HepG2 (cell line): ENCODE data around the gene SOCS7. TPM values are rescaled to one million over a fixed set of nuclear protein-coding genes. Genes with fewer than 3 reads are reported as not detected.

Experiments
- ATAC-seq: fragments of 200-7000 bp; cut with Tn5 transposase; 3 replicates; pipeline ENCODE4 v1.9.1; 2020; ENCODE audit warnings: mild to moderate bottlenecking, moderate library complexity
- BruUV-seq: library from RNA; stranded (reverse); fragments of 400-500 nt; replicated peaks from 2 replicates; lab custom pipeline; 2021; lab: Mats Ljungman, UMichigan
- CTCF ChIA-PET: fragments of 300-600 bp; formaldehyde crosslinking; extraction: SDS; loops from one replicate; lab custom pipeline; 2021; ENCODE audit warnings: low total read pairs, inconsistent platforms, low intra/inter-chr PET ratio; lab: Yijun Ruan, JAX
- POLR2A ChIA-PET: fragments of 350-600 bp; sonication (Branson Sonifier 250); formaldehyde crosslinking; loops from one replicate; lab custom pipeline; 2020; ENCODE audit warnings: antibody characterized with exemption, inconsistent platforms; lab: Yijun Ruan, JAX
- DNase-seq: peaks from one replicate; pipeline ENCODE4 v3.0.0-alpha.2; 2015; ENCODE audit warnings: low spot score
- FAIRE-seq: peaks from 3 replicates; lab custom pipeline; 2011; peaks lifted over from hg19 to GRCh38; lab: Jason Lieb, UNC
- H2AFZ ChIP-seq: one replicate; pipeline ENCODE4 v1.6.1; 2011; ENCODE audit warnings: low read length, inconsistent platforms
- H3K27ac ChIP-seq: fragments of 300-600 bp; 3 replicates; pipeline ENCODE4 v1.8.0; 2011; ENCODE audit warnings: mixed run types, mild to moderate bottlenecking, mixed read lengths, low read length, inconsistent platforms; ENCODE audit not compliant: insufficient read depth; ENCODE audit errors: extremely low read length
- H3K27me3 ChIP-seq, 2 experiments: fragments of 200-600 bp in 1 of 2; 2 replicates in 1 of 2; 3 replicates in 1 of 2; pipeline versions ENCODE4 v1.6.0 to v1.8.0; 2011; ENCODE audit warnings: low read length in 2 of 2, mild to moderate bottlenecking in 2 of 2, moderate library complexity in 2 of 2, inconsistent platforms in 1 of 2; ENCODE audit not compliant: insufficient read depth in 2 of 2, control insufficient read depth in 1 of 2
- H3K36me3 ChIP-seq, 2 experiments: fragments of 200-600 bp in 1 of 2; replicated peaks in 1 of 2; 2 replicates in 1 of 2; 3 replicates in 1 of 2; pipeline versions ENCODE4 v1.5.1 to v1.8.0; 2011; ENCODE audit warnings: low read length in 2 of 2, inconsistent platforms in 1 of 2; ENCODE audit not compliant: insufficient read depth in 2 of 2, control insufficient read depth in 1 of 2
- H3K4me1 ChIP-seq: 2 replicates; pipeline ENCODE4 v1.5.1; 2012; ENCODE audit warnings: low read length, inconsistent platforms; ENCODE audit not compliant: insufficient read depth
- H3K4me2 ChIP-seq: 2 replicates; pipeline ENCODE4 v1.6.0; 2011; ENCODE audit warnings: low read depth, low read length, inconsistent platforms
- H3K4me3 ChIP-seq, 3 experiments: fragments of 200-600 bp in 1 of 3; sonication (generic), shearing (Covaris generic) in 1 of 3; replicated peaks in 1 of 3; 2 replicates each; pipeline ENCODE4 v1.5.1; 2011 to 2016; ENCODE audit warnings: low read length in 3 of 3, inconsistent platforms in 2 of 3, low read depth in 2 of 3, mild to moderate bottlenecking in 2 of 3, control low read depth in 1 of 3, mixed read lengths in 1 of 3; ENCODE audit not compliant: insufficient read depth in 1 of 3
- H3K79me2 ChIP-seq: one replicate; pipeline ENCODE4 v1.6.1; 2011; ENCODE audit warnings: low read length, inconsistent platforms; ENCODE audit not compliant: insufficient read depth
- H3K9ac ChIP-seq: 2 replicates; pipeline ENCODE4 v1.6.0; 2011; ENCODE audit warnings: mild to moderate bottlenecking, low read depth, low read length, inconsistent platforms; ENCODE audit not compliant: insufficient read depth
- H3K9me3 ChIP-seq: 2 replicates; pipeline ENCODE4 v1.5.1; 2012; ENCODE audit warnings: mild to moderate bottlenecking, low read length
- H4K20me1 ChIP-seq: 2 replicates; pipeline ENCODE4 v1.6.0; 2011; ENCODE audit warnings: inconsistent platforms, mild to moderate bottlenecking, low read length, moderate library complexity; ENCODE audit not compliant: insufficient read depth
- ATRX ChIP-seq: sonication (generic); formaldehyde crosslinking; IDR thresholded peaks from 2 replicates; pipeline ENCODE4 v1.4.0; 2020; ENCODE audit warnings: missing genetic modification reagents, borderline replicate concordance
- CBFB ChIP-seq: sonication (generic); formaldehyde crosslinking; IDR thresholded peaks from 2 replicates; pipeline ENCODE4 v1.4.0; 2020; ENCODE audit warnings: missing genetic modification reagents
- CEBPB ChIP-seq: IDR thresholded peaks from 2 replicates; pipeline ENCODE4 v1.6.1; 2011; ENCODE audit warnings: low read depth, low read length, improper control_type of control experiment, borderline replicate concordance
- HNF4A ChIP-seq: sonication (generic); formaldehyde crosslinking; IDR thresholded peaks from 2 replicates; pipeline ENCODE4 v1.4.0; 2020; ENCODE audit warnings: missing genetic modification reagents
- KLF13 ChIP-seq: sonication (generic); formaldehyde crosslinking; IDR thresholded peaks from 2 replicates; pipeline ENCODE4 v1.4.0; 2020; ENCODE audit warnings: mild to moderate bottlenecking, missing genetic modification reagents
- MBNL3 ChIP-seq: fragments of 250-450 bp; sonication (Bioruptor Pico); conservative IDR thresholded peaks from 2 replicates; pipeline ENCODE4 v1.8.0; 2022; ENCODE audit warnings: mild to moderate bottlenecking, inconsistent platforms
- NR1H2 ChIP-seq: sonication (generic); formaldehyde crosslinking; IDR thresholded peaks from 2 replicates; pipeline ENCODE4 v1.8.1; 2022; ENCODE audit warnings: low read depth, missing genetic modification reagents, borderline replicate concordance
- NR2C2 ChIP-seq: sonication (generic); formaldehyde crosslinking; IDR thresholded peaks from 2 replicates; pipeline ENCODE4 v1.4.0; 2020; ENCODE audit warnings: missing genetic modification reagents, mild to moderate bottlenecking, moderate library complexity, borderline replicate concordance
- NR3C1 ChIP-seq: sonication (generic); formaldehyde crosslinking; IDR thresholded peaks from 2 replicates; pipeline ENCODE4 v1.4.0; 2020; ENCODE audit warnings: missing genetic modification reagents
- PRMT3 ChIP-seq: sonication (generic); formaldehyde crosslinking; IDR thresholded peaks from 2 replicates; pipeline ENCODE4 v1.8.1; 2022; ENCODE audit warnings: low read depth, mild to moderate bottlenecking, moderate library complexity, missing genetic modification reagents, borderline replicate concordance
- TCF7 ChIP-seq: sonication (generic); IDR thresholded peaks from 2 replicates; pipeline ENCODE4 v1.6.1; 2016; ENCODE audit warnings: antibody characterized with exemption, low read depth
- ZNF17 ChIP-seq: sonication (generic); formaldehyde crosslinking; IDR thresholded peaks from 2 replicates; pipeline ENCODE4 v1.5.0; 2020; ENCODE audit warnings: mild to moderate bottlenecking, missing genetic modification reagents
- ZNF232 ChIP-seq: sonication (generic); formaldehyde crosslinking; IDR thresholded peaks from 2 replicates; pipeline ENCODE4 v1.4.0; 2020; ENCODE audit warnings: missing genetic modification reagents, borderline replicate concordance
- ZNF432 ChIP-seq: sonication (generic); formaldehyde crosslinking; IDR thresholded peaks from 2 replicates; pipeline ENCODE4 v1.5.0; 2020; ENCODE audit warnings: missing genetic modification reagents, mild to moderate bottlenecking, borderline replicate concordance
- ZNF550 ChIP-seq: sonication (generic); formaldehyde crosslinking; IDR thresholded peaks from 2 replicates; pipeline ENCODE4 v1.4.0; 2020; ENCODE audit warnings: mild to moderate bottlenecking, missing genetic modification reagents, borderline replicate concordance
- ZNF564 ChIP-seq: sonication (generic); formaldehyde crosslinking; IDR thresholded peaks from 2 replicates; pipeline ENCODE4 v1.8.1; 2023; ENCODE audit warnings: mild to moderate bottlenecking, missing genetic modification reagents
- ZNF660 ChIP-seq: sonication (generic); formaldehyde crosslinking; IDR thresholded peaks from 2 replicates; pipeline ENCODE4 v1.5.1; 2020; ENCODE audit warnings: mild to moderate bottlenecking, low read depth, missing genetic modification reagents, borderline replicate concordance
- ZZZ3 ChIP-seq: sonication (generic); formaldehyde crosslinking; IDR thresholded peaks from 2 replicates; pipeline ENCODE4 v1.4.0; 2020; ENCODE audit warnings: missing genetic modification reagents, mild to moderate bottlenecking, borderline replicate concordance
- WGBS: methylation state at CpG from one replicate; pipeline ENCODE4 v1.1.6; 2017; ENCODE audit warnings: low lambda C conversion rate; 5-methylcytosine and 5-hydroxymethylcytosine counted together
- in situ Hi-C: cut with HindIII; loops from 2 replicates; pipeline ENCODE4 v1.10.0; 2017; ENCODE audit warnings: low pct_unique_long_range_greater_than_20kb; ENCODE audit not compliant: extremely low pct_ligation_motif_present
- intact Hi-C: fragments of 100-400 bp; cut with micrococcal nuclease; formaldehyde crosslinking; loops from one replicate; pipeline ENCODE4 v1.10.0; 2022; ENCODE audit not compliant: unreplicated experiment
- polyA plus RNA-seq, 8 experiments: library from polyadenylated mRNA; depleted of rRNA in 3 of 8; stranded (reverse) in 7 of 8; unstranded in 1 of 8; fragments of >200 nt; fragmentation: Illumina TruSeq in 4 of 8; extraction: Trizol in 4 of 8; gene quantifications; 2 replicates each; pipeline versions ENCODE4 v1.2.1 to v1.2.3, GENCODE V29; 2011 to 2016; ENCODE audit warnings: low read depth in 4 of 8, missing spikeins in 1 of 8, mixed read lengths in 1 of 8; ENCODE audit not compliant: insufficient read depth in 1 of 8
- total RNA-seq, 5 experiments: library from RNA; depleted of rRNA; stranded (reverse); fragments of >200 nt; fragmentation: Illumina TruSeq; extraction: Trizol; gene quantifications; 2 replicates each; pipeline ENCODE4 v1.2.3, GENCODE V29; 2016; ENCODE audit warnings: low read depth in 1 of 5
- TF ChIP-seq, protein P1 (sequence below): sonication (generic); formaldehyde crosslinking; IDR thresholded peaks from 2 replicates; pipeline ENCODE4 v1.9.0; 2021; ENCODE audit warnings: missing genetic modification reagents, borderline replicate concordance
- TF ChIP-seq, protein P2 (sequence below): sonication (generic); formaldehyde crosslinking; IDR thresholded peaks from 2 replicates; pipeline ENCODE4 v1.4.0; 2020; ENCODE audit warnings: missing genetic modification reagents, mild to moderate bottlenecking, borderline replicate concordance

The SOCS7 gene
- total and polyA plus RNA-seq, 2 of the 13 experiments (the other 11 are each of a cell fraction or from before 2014, with no cell fraction given) = 19.2 to 24.2 TPM

DNA sequence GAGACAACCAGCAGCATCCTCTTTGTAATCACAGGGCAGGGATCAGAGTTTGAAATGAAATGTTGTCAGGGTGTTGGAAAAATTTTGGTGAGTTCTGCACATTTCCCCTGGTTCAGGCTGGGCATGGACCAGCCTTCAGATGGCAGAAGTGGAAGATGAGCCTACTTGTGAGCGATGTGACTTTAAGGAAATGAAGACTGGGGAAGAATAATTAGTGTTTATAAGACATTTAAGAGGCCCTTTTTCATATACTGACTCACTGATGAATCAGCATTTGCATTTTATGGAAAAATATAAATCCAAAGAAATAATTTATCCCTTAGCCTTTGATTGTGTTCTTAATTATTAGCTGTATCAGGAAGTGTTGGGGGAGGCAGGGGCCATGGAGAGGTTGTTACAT is 28.7 kb upstream of the SOCS7 start:
- intact Hi-C loops (no loop called here), in situ Hi-C loops (no loop called here)
- Histone ChIP-seq H3K9me3 (no peaks in the 10 kb centered on the region), H3K36me3 (peaks cover 23 to 42% of the 10 kb centered on the region in 2 experiments), H3K27me3 (no peaks in the 10 kb centered on the region), H4K20me1 (no peaks in the 10 kb centered on the region), H3K4me2 (no peak overlapping the region), H3K9ac (no peak overlapping the region), H2AFZ (no peak overlapping the region), H3K4me1 (peaks cover 17% of the 10 kb centered on the region), H3K79me2 (no peaks in the 10 kb centered on the region), H3K27ac (no peak overlapping the region), H3K4me3 (no peak overlapping the region)
- 98% methylated on average over 1 of the region's 1 CpG for WGBS
- FAIRE-seq (no peak), ATAC-seq (no peak), DNase-seq (no peak)
- ChIA-PET CTCF (no interaction called here), POLR2A (interaction anchor here (1.1 to 1.9 kb wide), 2 partner anchors 8 to 29 kb away, joined by 5 to 7 read pairs; partner anchors contain the start of gene SOCS7)
- TF ChIP-seq ATRX (CRISPR knock-in tag) = no peak
- TF ChIP-seq PRMT3 (CRISPR knock-in tag) = no peak
- no peak for TF ChIP-seq ZNF17 (CRISPR knock-in tag)
- no peak for TF ChIP-seq NR3C1 (CRISPR knock-in tag)
- TF ChIP-seq KLF13 (CRISPR knock-in tag) = no peak
- no peak for TF ChIP-seq ZNF232 (CRISPR knock-in tag)
- no peak for TF ChIP-seq CBFB (CRISPR knock-in tag)
- no peak for TF ChIP-seq HNF4A (CRISPR knock-in tag)
- TF ChIP-seq, protein P1, sequence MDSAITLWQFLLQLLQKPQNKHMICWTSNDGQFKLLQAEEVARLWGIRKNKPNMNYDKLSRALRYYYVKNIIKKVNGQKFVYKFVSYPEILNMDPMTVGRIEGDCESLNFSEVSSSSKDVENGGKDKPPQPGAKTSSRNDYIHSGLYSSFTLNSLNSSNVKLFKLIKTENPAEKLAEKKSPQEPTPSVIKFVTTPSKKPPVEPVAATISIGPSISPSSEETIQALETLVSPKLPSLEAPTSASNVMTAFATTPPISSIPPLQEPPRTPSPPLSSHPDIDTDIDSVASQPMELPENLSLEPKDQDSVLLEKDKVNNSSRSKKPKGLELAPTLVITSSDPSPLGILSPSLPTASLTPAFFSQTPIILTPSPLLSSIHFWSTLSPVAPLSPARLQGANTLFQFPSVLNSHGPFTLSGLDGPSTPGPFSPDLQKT (CRISPR knock-in tag) = no peak
- no peak for TF ChIP-seq TCF7
- no peak for TF ChIP-seq ZNF432 (CRISPR knock-in tag)
- no peak for TF ChIP-seq ZNF564 (CRISPR knock-in tag)
- TF ChIP-seq, protein P2, sequence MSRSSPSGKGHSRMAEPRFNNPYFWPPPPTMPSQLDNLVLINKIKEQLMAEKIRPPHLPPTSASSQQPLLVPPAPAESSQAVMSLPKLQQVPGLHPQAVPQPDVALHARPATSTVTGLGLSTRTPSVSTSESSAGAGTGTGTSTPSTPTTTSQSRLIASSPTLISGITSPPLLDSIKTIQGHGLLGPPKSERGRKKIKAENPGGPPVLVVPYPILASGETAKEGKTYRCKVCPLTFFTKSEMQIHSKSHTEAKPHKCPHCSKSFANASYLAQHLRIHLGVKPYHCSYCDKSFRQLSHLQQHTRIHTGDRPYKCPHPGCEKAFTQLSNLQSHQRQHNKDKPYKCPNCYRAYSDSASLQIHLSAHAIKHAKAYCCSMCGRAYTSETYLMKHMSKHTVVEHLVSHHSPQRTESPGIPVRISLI (CRISPR knock-in tag) = no peak
- TF ChIP-seq CEBPB = no peak
- no peak for TF ChIP-seq NR1H2 (CRISPR knock-in tag)
- no peak for TF ChIP-seq ZZZ3 (CRISPR knock-in tag)
- TF ChIP-seq NR2C2 (CRISPR knock-in tag) = no peak
- no peak for TF ChIP-seq ZNF550 (CRISPR knock-in tag)
- TF ChIP-seq ZNF660 (CRISPR knock-in tag) = no peak
- TF ChIP-seq MBNL3 (CRISPR knock-in tag) = no peak
- no TSS peak for BruUV-seq
